ENCODE measurements around the gene TDRD10. TPM values are rescaled to one million over a fixed set of nuclear protein-coding genes. Genes with fewer than 3 reads are reported as not detected.

Gene TDRD10
- polyA plus RNA-seq, 4 donors: 0.81 to 3.4 (median 1.6) TPM; not detected in 1

DNA sequence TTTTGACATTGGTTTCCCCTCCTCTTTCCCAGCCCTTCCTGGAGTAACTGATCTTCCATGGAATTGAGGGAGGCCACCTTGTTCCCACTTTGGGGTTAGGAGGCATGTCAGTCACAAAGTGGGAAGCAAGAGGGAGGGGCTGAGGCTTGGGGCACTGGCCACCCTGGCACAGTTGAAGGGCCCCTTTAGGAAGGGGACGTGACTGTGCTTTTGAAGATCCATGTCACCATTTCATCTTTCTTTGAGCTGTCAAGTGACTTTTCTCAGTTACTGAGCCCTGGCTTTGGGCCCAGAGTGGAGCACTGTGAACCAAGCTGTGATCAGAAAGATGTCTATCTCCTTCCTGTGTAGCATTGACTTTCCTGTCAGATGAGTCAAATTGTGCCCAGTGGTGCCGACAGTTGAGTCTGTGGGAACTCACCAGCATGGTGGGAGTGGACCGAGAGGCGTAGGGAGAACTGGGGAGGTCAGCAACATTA, 38.5 kb upstream of the TDRD10 start:
- FAIRE-seq: no peak
- no peaks in the 10 kb centered on the region for H3K27me3 ChIP-seq (ENCODE audit: control insufficient read depth in 3 of 3, insufficient read depth in 3 of 3, low read length in 3 of 3)
- H3K36me3 ChIP-seq (ENCODE audit: control insufficient read depth in 3 of 3, insufficient read depth in 2 of 3, low read depth in 1 of 3, low read length in 3 of 3): peaks cover 0 to 6% (median 4%) of the 10 kb centered on the region in 3 donors
- H3K4me3 ChIP-seq (ENCODE audit: low read depth in 1 of 3, low read length in 3 of 3): no peak overlapping the region
- H3K27ac ChIP-seq (ENCODE audit: low read depth in 1 of 3, low read length in 2 of 3): peak overlapping the region in 1 of 3 donors; percentile 60
- WGBS, 3 donors: 49 to 75% (median 61%) methylated on average over 4 of the region's 4 CpGs
- no peaks in the 10 kb centered on the region for H3K9me3 ChIP-seq (ENCODE audit: control insufficient read depth in 2 of 2, insufficient read depth in 1 of 2, low read depth in 1 of 2, low read length in 1 of 2)
- no peak for DNase-seq
- H3K4me1 ChIP-seq (ENCODE audit: control insufficient read depth in 3 of 3, insufficient read depth in 2 of 3, low read depth in 1 of 3, low read length in 2 of 3): no peaks in the 10 kb centered on the region

DNA sequence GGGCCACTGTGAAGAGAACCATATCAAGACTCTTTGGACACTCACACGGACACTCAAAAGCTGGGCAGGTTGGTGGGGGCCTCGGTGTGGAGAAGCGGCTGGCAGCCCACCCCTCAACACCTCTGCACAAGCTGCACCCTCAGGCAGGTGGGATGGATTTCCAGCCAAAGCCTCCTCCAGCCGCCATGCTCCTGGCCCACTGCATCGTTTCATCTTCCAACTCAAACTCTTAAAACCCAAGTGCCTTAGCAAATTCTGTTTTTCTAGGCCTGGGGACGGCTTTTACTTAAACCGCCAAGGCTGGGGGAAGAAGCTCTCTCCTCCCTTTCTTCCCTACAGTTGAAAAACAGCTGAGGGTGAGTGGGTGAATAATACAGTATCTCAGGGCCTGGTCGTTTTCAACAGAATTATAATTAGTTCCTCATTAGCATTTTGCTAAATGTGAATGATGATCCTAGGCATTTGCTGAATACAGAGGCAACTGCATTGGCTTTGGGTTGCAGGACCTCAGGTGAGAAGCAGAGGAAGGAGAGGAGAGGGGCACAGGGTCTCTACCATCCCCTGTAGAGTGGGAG, 36.3 kb upstream of the TDRD10 start:
- Histone ChIP-seq H3K27ac (ENCODE audit: low read depth in 1 of 3, low read length in 2 of 3) (no peak overlapping the region), H3K27me3 (ENCODE audit: control insufficient read depth in 3 of 3, insufficient read depth in 3 of 3, low read length in 3 of 3) (no peaks in the 10 kb centered on the region), H3K9me3 (ENCODE audit: control insufficient read depth in 2 of 2, insufficient read depth in 1 of 2, low read depth in 1 of 2, low read length in 1 of 2) (no peaks in the 10 kb centered on the region), H3K4me1 (ENCODE audit: control insufficient read depth in 3 of 3, insufficient read depth in 2 of 3, low read depth in 1 of 3, low read length in 2 of 3) (no peaks in the 10 kb centered on the region), H3K36me3 (ENCODE audit: control insufficient read depth in 3 of 3, insufficient read depth in 2 of 3, low read depth in 1 of 3, low read length in 3 of 3) (peaks cover 0 to 5% (median 0%) of the 10 kb centered on the region in 3 donors), H3K4me3 (ENCODE audit: low read depth in 1 of 3, low read length in 3 of 3) (no peak overlapping the region)
- FAIRE-seq (no peak), DNase-seq (no peak)
- WGBS, 3 donors: 80 to 88% (median 85%) methylated on average over 8 of the region's 8 CpGs

DNA sequence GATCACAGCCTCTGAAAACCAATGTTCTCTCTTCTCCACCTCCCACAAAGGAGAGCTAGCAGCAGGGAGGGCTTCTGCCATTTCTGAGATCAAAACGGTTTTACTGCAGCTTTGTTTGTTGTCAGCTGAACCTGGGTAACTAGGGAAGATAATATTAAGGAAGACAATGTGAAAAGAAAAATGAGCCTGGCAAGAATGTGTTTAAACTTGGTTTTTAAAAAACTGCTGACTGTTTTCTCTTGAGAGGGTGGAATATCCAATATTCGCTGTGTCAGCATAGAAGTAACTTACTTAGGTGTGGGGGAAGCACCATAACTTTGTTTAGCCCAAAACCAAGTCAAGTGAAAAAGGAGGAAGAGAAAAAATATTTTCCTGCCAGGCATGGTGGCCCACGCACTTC, 35.8 kb upstream of the TDRD10 start:
- no peaks in the 10 kb centered on the region for H3K4me1 ChIP-seq (ENCODE audit: control insufficient read depth in 3 of 3, insufficient read depth in 2 of 3, low read depth in 1 of 3, low read length in 2 of 3)
- FAIRE-seq: no peak
- WGBS, 3 donors: 65 to 71% (median 67%) methylated on average over 3 of the region's 3 CpGs
- H3K27ac ChIP-seq (ENCODE audit: low read depth in 1 of 3, low read length in 2 of 3): no peak overlapping the region
- DNase-seq: no peak
- H3K36me3 ChIP-seq (ENCODE audit: control insufficient read depth in 3 of 3, insufficient read depth in 2 of 3, low read depth in 1 of 3, low read length in 3 of 3): peaks cover 0 to 5% (median 0%) of the 10 kb centered on the region in 3 donors
- no peak overlapping the region for H3K4me3 ChIP-seq (ENCODE audit: low read depth in 1 of 3, low read length in 3 of 3)
- no peaks in the 10 kb centered on the region for H3K9me3 ChIP-seq (ENCODE audit: control insufficient read depth in 2 of 2, insufficient read depth in 1 of 2, low read depth in 1 of 2, low read length in 1 of 2)
- H3K27me3 ChIP-seq (ENCODE audit: control insufficient read depth in 3 of 3, insufficient read depth in 3 of 3, low read length in 3 of 3): no peaks in the 10 kb centered on the region

DNA sequence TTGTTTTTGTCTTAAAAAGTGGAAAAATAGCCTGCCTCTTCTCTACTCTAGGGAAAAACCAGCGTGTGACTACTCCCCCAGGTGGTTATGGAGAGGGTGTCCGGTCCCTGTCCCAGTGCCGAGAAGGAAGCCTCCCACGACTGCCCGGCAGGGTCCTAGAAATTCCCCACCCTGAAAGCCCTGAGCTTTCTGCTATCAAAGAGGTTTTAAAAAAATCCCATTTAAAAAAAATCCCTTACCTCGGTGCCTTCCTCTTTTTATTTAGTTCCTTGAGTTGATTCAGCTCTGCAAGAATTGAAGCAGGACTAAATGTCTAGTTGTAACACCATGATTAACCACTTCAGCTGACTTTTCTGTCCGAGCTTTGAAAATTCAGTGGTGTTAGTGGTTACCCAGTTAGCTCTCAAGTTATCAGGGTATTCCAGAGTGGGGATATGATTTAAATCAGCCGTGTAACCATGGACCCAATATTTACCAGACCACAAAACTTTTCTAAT, 35.0 kb upstream of the TDRD10 start:
- no peaks in the 10 kb centered on the region for H3K27me3 ChIP-seq (ENCODE audit: control insufficient read depth in 3 of 3, insufficient read depth in 3 of 3, low read length in 3 of 3)
- H3K36me3 ChIP-seq (ENCODE audit: control insufficient read depth in 3 of 3, insufficient read depth in 2 of 3, low read depth in 1 of 3, low read length in 3 of 3): peaks cover 0 to 5% (median 0%) of the 10 kb centered on the region in 3 donors
- H3K4me3 ChIP-seq (ENCODE audit: low read depth in 1 of 3, low read length in 3 of 3): no peak overlapping the region
- DNase-seq (no peak), FAIRE-seq (no peak)
- no peak overlapping the region for H3K27ac ChIP-seq (ENCODE audit: low read depth in 1 of 3, low read length in 2 of 3)
- no peaks in the 10 kb centered on the region for H3K4me1 ChIP-seq (ENCODE audit: control insufficient read depth in 3 of 3, insufficient read depth in 2 of 3, low read depth in 1 of 3, low read length in 2 of 3)
- WGBS, 3 donors: 52 to 76% (median 57%) methylated on average over 8 of the region's 8 CpGs
- no peaks in the 10 kb centered on the region for H3K9me3 ChIP-seq (ENCODE audit: control insufficient read depth in 2 of 2, insufficient read depth in 1 of 2, low read depth in 1 of 2, low read length in 1 of 2)

DNA sequence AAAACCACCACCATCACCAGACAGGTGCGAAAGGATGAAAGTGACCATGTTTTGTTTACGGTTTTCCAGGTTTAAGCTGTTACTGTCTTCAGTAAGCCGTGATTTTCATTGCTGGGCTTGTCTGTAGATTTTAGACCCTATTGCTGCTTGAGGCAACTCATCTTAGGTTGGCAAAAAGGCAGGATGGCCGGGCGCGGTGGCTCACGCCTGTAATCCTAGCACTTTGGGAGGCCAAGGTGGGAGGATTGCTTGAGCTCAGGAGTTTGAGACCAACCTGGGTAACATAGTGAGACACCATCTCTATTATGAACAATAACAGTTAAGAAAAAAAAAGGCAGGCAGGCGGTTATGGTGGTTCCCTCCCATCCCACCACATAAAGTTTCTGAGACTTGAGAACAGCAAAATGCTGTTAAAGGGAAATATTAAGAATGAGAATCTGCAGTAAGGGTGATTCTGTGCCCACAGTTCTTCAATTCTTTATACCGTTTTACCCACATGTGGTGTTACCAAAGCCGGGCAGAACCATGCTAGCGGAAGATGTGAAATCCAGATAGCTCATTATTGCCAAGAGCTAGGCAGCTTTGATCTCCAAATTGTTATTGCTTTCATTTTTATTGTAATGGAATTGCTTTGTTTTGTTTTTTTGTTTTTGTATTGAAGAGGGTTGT, 34.5 kb upstream of the TDRD10 start:
- FAIRE-seq (no peak), DNase-seq (no peak)
- no peaks in the 10 kb centered on the region for H3K9me3 ChIP-seq (ENCODE audit: control insufficient read depth in 2 of 2, insufficient read depth in 1 of 2, low read depth in 1 of 2, low read length in 1 of 2)
- H3K4me1 ChIP-seq (ENCODE audit: control insufficient read depth in 3 of 3, insufficient read depth in 2 of 3, low read depth in 1 of 3, low read length in 2 of 3): no peaks in the 10 kb centered on the region
- 77 to 83% (median 83%) methylated on average over 11 of the region's 11 CpGs for WGBS, 3 donors
- H3K27me3 ChIP-seq (ENCODE audit: control insufficient read depth in 3 of 3, insufficient read depth in 3 of 3, low read length in 3 of 3): no peaks in the 10 kb centered on the region
- H3K36me3 ChIP-seq (ENCODE audit: control insufficient read depth in 3 of 3, insufficient read depth in 2 of 3, low read depth in 1 of 3, low read length in 3 of 3): peaks cover 0 to 5% (median 0%) of the 10 kb centered on the region in 3 donors
- no peak overlapping the region for H3K4me3 ChIP-seq (ENCODE audit: low read depth in 1 of 3, low read length in 3 of 3)
- H3K27ac ChIP-seq (ENCODE audit: low read depth in 1 of 3, low read length in 2 of 3): no peak overlapping the region

DNA sequence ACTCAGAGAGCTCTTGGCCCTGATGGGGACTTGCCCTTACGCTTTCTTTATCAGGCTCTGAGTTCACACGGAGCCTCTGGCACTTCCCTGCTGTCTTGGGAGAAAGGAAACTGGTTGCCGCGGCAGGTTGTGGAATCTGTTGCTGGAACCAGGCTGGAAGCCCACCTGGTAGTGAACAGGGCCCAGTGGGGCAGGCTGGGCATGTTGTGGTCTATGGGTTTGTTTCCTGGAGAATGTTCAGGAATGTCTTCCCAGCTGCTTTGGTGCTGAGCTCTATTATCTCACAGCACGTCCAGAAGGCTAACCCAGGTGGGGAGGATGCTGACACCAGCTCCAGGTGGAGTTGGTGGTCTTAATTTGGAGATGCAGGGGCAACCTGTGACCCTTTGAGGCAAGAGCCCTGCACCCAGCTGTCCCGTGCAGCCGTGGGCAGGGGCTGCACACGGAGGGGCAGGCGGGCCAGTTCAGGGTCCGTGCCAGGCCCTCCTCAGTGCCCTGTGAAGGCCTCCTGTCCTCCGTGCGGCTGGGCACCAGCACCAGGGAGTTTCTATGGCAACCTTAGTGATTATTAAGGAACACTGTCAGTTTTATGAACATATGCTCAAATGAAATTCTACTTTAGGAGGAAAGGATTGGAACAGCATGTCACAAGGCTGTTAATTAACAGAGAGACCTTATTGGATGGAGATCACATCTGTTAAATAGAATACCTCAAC, 33.3 kb upstream of the TDRD10 start:
- WGBS, 3 donors: 59 to 72% (median 61%) methylated on average over 12 of the region's 12 CpGs
- H3K4me1 ChIP-seq (ENCODE audit: control insufficient read depth in 3 of 3, insufficient read depth in 2 of 3, low read depth in 1 of 3, low read length in 2 of 3): no peaks in the 10 kb centered on the region
- no peak for DNase-seq
- H3K36me3 ChIP-seq (ENCODE audit: control insufficient read depth in 3 of 3, insufficient read depth in 2 of 3, low read depth in 1 of 3, low read length in 3 of 3): peaks cover 0 to 5% (median 0%) of the 10 kb centered on the region in 3 donors
- H3K27ac ChIP-seq (ENCODE audit: low read depth in 1 of 3, low read length in 2 of 3): no peak overlapping the region
- H3K27me3 ChIP-seq (ENCODE audit: control insufficient read depth in 3 of 3, insufficient read depth in 3 of 3, low read length in 3 of 3): no peaks in the 10 kb centered on the region
- no peak for FAIRE-seq
- no peak overlapping the region for H3K4me3 ChIP-seq (ENCODE audit: low read depth in 1 of 3, low read length in 3 of 3)
- H3K9me3 ChIP-seq (ENCODE audit: control insufficient read depth in 2 of 2, insufficient read depth in 1 of 2, low read depth in 1 of 2, low read length in 1 of 2): no peaks in the 10 kb centered on the region

DNA sequence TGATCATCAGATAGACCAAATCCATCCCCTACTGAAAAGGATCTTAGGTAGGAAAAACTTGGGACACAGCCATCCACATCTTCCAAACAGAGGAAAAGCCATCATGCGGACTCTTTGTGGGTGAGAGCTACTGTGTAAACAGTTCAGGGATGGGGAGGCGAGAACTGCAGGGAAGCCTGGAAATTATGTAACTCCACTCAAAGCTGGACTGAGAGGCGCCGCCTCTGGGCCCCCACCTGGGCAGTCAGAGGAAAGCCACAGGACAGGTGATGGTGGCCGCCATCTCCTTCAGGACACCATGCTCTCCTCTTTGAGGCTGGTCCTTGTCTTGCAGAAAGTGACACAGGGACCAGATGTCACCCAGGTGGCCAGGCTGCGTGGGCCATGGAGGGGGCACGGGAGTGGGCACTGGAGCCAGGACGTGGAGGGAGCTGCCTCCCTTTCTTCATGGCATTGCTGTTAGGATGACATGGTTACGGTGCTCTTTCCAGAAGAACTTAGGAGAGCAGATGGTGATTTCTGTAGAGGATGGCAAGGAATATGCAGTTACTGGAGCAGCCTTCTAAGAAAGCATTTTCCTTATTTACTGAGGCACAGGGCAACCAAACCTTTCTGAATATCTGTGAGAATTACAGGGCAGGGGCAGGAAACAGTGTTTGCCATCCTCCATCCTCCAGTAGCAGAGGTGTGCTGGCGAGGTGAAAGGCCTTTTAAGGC, 32.0 kb upstream of the TDRD10 start:
- DNase-seq (no peak), FAIRE-seq (no peak)
- Histone ChIP-seq H3K27ac (ENCODE audit: low read depth in 1 of 3, low read length in 2 of 3) (no peak overlapping the region), H3K4me1 (ENCODE audit: control insufficient read depth in 3 of 3, insufficient read depth in 2 of 3, low read depth in 1 of 3, low read length in 2 of 3) (no peaks in the 10 kb centered on the region), H3K9me3 (ENCODE audit: control insufficient read depth in 2 of 2, insufficient read depth in 1 of 2, low read depth in 1 of 2, low read length in 1 of 2) (no peaks in the 10 kb centered on the region), H3K27me3 (ENCODE audit: control insufficient read depth in 3 of 3, insufficient read depth in 3 of 3, low read length in 3 of 3) (no peaks in the 10 kb centered on the region), H3K36me3 (ENCODE audit: control insufficient read depth in 3 of 3, insufficient read depth in 2 of 3, low read depth in 1 of 3, low read length in 3 of 3) (peaks cover 0 to 5% (median 0%) of the 10 kb centered on the region in 3 donors), H3K4me3 (ENCODE audit: low read depth in 1 of 3, low read length in 3 of 3) (no peak overlapping the region)
- WGBS, 3 donors: 91 to 94% (median 91%) methylated on average over 10 of the region's 10 CpGs

DNA sequence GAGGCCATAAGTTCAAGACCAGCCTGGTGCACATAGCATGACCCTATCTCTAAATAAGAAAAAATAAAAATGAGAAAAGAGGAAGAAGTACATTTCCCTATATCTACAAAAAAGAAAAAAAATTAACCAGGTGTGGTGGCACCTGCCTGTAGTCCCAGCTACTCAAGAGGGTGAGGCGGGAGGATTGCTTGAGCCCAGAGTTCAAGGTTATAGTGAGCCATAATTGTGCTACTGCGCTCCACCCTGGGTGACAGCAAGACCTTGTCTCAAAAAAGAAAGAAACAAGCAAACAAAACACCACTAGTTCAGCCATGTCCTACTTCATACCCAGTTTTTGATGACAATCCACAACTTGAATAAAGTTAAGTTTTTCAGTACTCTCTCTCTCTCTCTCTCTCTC, 30.7 kb upstream of the TDRD10 start:
- H3K27me3 ChIP-seq (ENCODE audit: control insufficient read depth in 3 of 3, insufficient read depth in 3 of 3, low read length in 3 of 3): no peaks in the 10 kb centered on the region
- H3K9me3 ChIP-seq (ENCODE audit: control insufficient read depth in 2 of 2, insufficient read depth in 1 of 2, low read depth in 1 of 2, low read length in 1 of 2): no peaks in the 10 kb centered on the region
- H3K4me3 ChIP-seq (ENCODE audit: low read depth in 1 of 3, low read length in 3 of 3): no peak overlapping the region
- FAIRE-seq (no peak), DNase-seq (peak; percentile 34 to 71)
- H3K27ac ChIP-seq (ENCODE audit: low read depth in 1 of 3, low read length in 2 of 3): no peak overlapping the region
- WGBS, 3 donors: 18 to 58% (median 43%) methylated on average over 2 of the region's 2 CpGs
- no peaks in the 10 kb centered on the region for H3K4me1 ChIP-seq (ENCODE audit: control insufficient read depth in 3 of 3, insufficient read depth in 2 of 3, low read depth in 1 of 3, low read length in 2 of 3)
- H3K36me3 ChIP-seq (ENCODE audit: control insufficient read depth in 3 of 3, insufficient read depth in 2 of 3, low read depth in 1 of 3, low read length in 3 of 3): no peaks in the 10 kb centered on the region
